Kidney (tissue), 14 donors: ENCODE measurements around the gene TNKS1BP1. TPM values are rescaled to one million over a fixed set of nuclear protein-coding genes. Genes with fewer than 3 reads are reported as not detected.

Source experiments
- DNase-seq, 5 donors: peaks; one replicate each; pipeline ENCODE4 v3.0.0-alpha.2; 2013 to 2020
- FAIRE-seq: peaks from 2 replicates; lab custom pipeline; 2012; peaks lifted over from hg19 to GRCh38; lab: Jason Lieb, UNC
- H3K27ac ChIP-seq, 2 donors: one replicate each; pipeline ENCODE4 v1.7.0; 2013; ENCODE audit warnings: low read depth in 2 of 2, low read length in 2 of 2, inconsistent platforms in 1 of 2
- H3K27me3 ChIP-seq: one replicate; pipeline ENCODE4 v1.7.1; 2013; ENCODE audit warnings: low read length, inconsistent platforms; ENCODE audit not compliant: control insufficient read depth, insufficient read depth
- H3K36me3 ChIP-seq, 3 donors: one replicate each; pipeline versions ENCODE4 v1.7.0 to v1.7.1; 2013; ENCODE audit warnings: low read length in 3 of 3, control low read depth in 1 of 3, inconsistent platforms in 1 of 3; ENCODE audit not compliant: insufficient read depth in 3 of 3, control insufficient read depth in 2 of 3
- H3K4me1 ChIP-seq, 3 donors: one replicate each; pipeline versions ENCODE4 v1.7.0 to v1.7.1; 2013; ENCODE audit warnings: low read length in 3 of 3, inconsistent platforms in 1 of 3, low read depth in 1 of 3; ENCODE audit not compliant: control insufficient read depth in 2 of 3, insufficient read depth in 2 of 3
- H3K4me3 ChIP-seq, 3 donors: one replicate each; pipeline versions ENCODE4 v1.7.0 to v1.8.1; 2013; ENCODE audit warnings: low read length in 3 of 3, control low read depth in 1 of 3, inconsistent platforms in 1 of 3
- H3K9ac ChIP-seq, 3 donors: one replicate each; pipeline versions ENCODE4 v1.7.0 to v1.7.1; 2013; ENCODE audit warnings: low read length in 3 of 3, control low read depth in 1 of 3, inconsistent platforms in 1 of 3
- H3K9me3 ChIP-seq, 3 donors: one replicate each; pipeline versions ENCODE4 v1.7.0 to v1.7.1; 2013; ENCODE audit warnings: low read length in 3 of 3, control low read depth in 1 of 3, inconsistent platforms in 1 of 3; ENCODE audit not compliant: control insufficient read depth in 2 of 3, insufficient read depth in 1 of 3
- intact Hi-C: fragments of 100-400 bp; cut with DNase I; formaldehyde crosslinking; loops from one replicate; pipeline ENCODE4 v1.11.1; 2022
- polyA plus RNA-seq: library from polyadenylated mRNA; stranded (reverse); fragments of 350-450 nt; fragmentation: Illumina TruSeq; extraction: RNeasy Lipid Tissue Mini Kit (QIAGEN cat#74804); gene quantifications from one replicate; pipeline ENCODE4 v1.2.3, GENCODE V29; 2014; ENCODE audit warnings: low read depth, low replicate concordance; ENCODE audit not compliant: insufficient read depth
- total RNA-seq: library from RNA; stranded (reverse); fragmentation: NEBNext Ultra II Directional; extraction: Animal tissue kit (Norgen Biotek cat#: 25700); gene quantifications from one replicate; pipeline ENCODE4 v1.2.1, GENCODE V29; 2021
- TF ChIP-seq, protein P1 (sequence below): IDR thresholded peaks from 3 replicates; pipeline ENCODE4 v1.5.1; 2012; ENCODE audit warnings: mild to moderate bottlenecking, moderate library complexity, borderline replicate concordance; ENCODE audit not compliant: insufficient read depth; ENCODE audit errors: extremely low read depth
- donor health status: control.
- donor health status: control.
- donor health status: control.
- donor health status: control.
- donor health status: control.
- donor health status: DM: yes; HTN: yes; CAD: no.
- donor health status: Normal renal cell carcinoma (clear cell type).

The TNKS1BP1 gene
- total and polyA plus RNA-seq, 2 donors from 2014 or later = 53.3 to 206 TPM

DNA sequence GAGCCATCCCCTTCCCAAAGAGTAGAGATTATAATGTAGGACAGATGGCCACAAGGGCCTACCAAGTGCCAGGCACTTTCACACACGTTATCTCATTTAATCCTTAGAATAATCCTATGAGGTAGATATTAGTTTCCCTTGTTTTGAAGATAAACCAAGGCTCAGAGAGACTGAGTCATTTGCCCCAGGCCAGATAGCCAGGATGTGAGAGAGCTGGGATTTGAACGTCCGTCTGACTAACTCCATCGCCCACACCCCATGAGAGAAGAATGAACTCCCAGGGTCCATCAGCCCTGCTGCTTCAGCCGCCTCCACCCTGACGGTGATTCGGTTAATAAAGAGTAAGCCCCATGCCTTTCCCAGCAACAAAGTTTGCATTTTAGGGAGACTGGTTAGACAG, 45.5 kb upstream of the TNKS1BP1 start:
- H3K27ac ChIP-seq = no peak overlapping the region
- H3K9ac ChIP-seq = no peak overlapping the region
- H3K36me3 ChIP-seq = no peaks in the 10 kb centered on the region
- no peaks in the 10 kb centered on the region for H3K9me3 ChIP-seq
- FAIRE-seq (no peak), DNase-seq (no peak)
- intact Hi-C loops = no loop called here
- H3K4me3 ChIP-seq = no peak overlapping the region
- TF ChIP-seq, protein P1, sequence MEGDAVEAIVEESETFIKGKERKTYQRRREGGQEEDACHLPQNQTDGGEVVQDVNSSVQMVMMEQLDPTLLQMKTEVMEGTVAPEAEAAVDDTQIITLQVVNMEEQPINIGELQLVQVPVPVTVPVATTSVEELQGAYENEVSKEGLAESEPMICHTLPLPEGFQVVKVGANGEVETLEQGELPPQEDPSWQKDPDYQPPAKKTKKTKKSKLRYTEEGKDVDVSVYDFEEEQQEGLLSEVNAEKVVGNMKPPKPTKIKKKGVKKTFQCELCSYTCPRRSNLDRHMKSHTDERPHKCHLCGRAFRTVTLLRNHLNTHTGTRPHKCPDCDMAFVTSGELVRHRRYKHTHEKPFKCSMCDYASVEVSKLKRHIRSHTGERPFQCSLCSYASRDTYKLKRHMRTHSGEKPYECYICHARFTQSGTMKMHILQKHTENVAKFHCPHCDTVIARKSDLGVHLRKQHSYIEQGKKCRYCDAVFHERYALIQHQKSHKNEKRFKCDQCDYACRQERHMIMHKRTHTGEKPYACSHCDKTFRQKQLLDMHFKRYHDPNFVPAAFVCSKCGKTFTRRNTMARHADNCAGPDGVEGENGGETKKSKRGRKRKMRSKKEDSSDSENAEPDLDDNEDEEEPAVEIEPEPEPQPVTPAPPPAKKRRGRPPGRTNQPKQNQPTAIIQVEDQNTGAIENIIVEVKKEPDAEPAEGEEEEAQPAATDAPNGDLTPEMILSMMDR = no peak
- no peaks in the 10 kb centered on the region for H3K27me3 ChIP-seq
- H3K4me1 ChIP-seq = no peaks in the 10 kb centered on the region

DNA sequence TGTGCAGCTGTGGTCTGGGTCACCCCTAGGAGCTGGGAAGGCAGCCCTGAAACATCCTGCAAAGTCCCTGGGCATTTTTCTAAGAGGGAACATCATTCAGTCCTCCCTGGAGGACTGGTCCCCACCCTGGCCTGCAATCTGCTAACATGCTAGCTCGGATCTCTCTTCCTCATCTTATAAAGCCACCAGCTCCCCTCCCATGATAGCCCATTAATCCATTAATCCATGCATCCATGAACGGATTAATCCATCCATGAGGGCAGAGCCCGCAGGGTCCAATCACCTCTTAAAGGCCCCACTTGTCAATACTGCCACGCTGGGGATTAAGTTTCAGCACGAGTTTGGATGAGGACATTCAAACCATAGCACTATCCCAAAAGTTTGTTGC, 44.1 kb upstream of the TNKS1BP1 start:
- Histone ChIP-seq H3K4me1 (no peaks in the 10 kb centered on the region), H3K9ac (no peak overlapping the region), H3K9me3 (no peaks in the 10 kb centered on the region), H3K36me3 (no peaks in the 10 kb centered on the region), H3K27ac (no peak overlapping the region), H3K27me3 (no peaks in the 10 kb centered on the region), H3K4me3 (no peak overlapping the region)
- intact Hi-C loops = no loop called here
- TF ChIP-seq, protein P1 = no peak
- DNase-seq (no peak), FAIRE-seq (no peak)

DNA sequence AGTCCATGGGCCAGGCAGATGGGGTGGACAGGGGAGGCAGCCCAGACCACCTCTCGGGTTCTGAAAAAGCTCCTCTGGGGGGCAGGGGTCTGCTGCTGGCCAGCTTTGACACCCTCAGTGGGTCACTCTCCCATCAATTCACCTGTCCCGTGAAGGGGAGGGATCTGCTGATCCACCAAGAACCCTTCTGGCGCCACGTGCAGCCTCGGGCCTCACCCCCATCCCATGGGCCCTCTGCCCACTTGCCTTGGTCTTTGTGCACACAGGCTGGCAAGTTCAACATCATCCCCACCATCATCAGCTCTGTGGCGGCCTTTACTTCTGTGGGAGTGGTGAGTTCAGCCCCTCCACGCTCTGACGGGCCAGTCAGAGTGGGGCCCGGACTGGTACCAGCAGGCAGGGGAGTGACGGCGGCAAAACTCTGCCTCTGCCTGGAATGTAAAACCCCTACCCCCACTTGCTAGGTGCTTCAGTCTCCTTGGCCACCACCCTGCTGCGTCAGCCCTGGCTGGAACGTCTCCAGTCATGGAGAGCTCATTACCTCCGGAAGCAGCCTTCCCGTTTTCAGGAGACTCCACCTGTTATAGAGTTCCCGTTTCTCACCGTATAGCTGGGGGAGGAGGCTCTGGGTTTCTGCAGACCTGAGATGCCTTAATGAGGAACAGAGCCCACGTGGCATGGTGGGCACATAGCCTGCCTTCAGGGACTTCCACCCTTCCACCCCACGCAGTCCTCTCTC, 43.5 kb upstream of the TNKS1BP1 start:
- H3K9ac ChIP-seq = no peak overlapping the region
- H3K27ac ChIP-seq = no peak overlapping the region
- no peaks in the 10 kb centered on the region for H3K9me3 ChIP-seq
- FAIRE-seq (no peak), DNase-seq (no peak)
- no peak overlapping the region for H3K4me3 ChIP-seq
- H3K36me3 ChIP-seq = no peaks in the 10 kb centered on the region
- H3K4me1 ChIP-seq = no peaks in the 10 kb centered on the region
- no peaks in the 10 kb centered on the region for H3K27me3 ChIP-seq
- intact Hi-C loops = no loop called here
- TF ChIP-seq, protein P1 = no peak
